HG03442 (cell line): ENCODE measurements around the gene SETD1A.

Source experiments
- ATAC-seq: cut with Tn5 transposase; IDR thresholded peaks from one replicate; pipeline ENCODE4 v1.9.1; 2021; ENCODE audit warnings: mild to moderate bottlenecking, moderate library complexity; ENCODE audit not compliant: unreplicated experiment

The SETD1A gene

DNA sequence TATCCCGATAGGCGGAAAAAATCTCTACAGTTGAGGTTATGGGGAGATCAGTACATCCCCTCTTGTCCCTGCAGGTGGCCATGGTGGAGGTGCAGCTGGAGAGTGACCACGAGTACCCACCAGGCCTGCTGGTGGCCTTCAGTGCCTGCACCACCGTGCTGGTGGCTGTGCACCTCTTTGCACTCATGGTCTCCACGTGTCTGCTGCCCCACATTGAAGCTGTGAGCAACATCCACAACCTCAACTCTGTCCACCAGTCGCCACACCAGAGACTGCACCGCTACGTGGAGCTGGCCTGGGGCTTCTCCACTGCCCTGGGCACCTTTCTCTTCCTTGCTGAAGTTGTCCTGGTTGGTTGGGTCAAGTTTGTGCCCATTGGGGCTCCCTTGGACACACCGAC is 4.4 kb upstream of the SETD1A start:
- no peak for ATAC-seq

- ATAC-seq: no peak
Measured at GRCh38 chr16:30953511-30954124, 3.9 kb upstream of the SETD1A start.

DNA sequence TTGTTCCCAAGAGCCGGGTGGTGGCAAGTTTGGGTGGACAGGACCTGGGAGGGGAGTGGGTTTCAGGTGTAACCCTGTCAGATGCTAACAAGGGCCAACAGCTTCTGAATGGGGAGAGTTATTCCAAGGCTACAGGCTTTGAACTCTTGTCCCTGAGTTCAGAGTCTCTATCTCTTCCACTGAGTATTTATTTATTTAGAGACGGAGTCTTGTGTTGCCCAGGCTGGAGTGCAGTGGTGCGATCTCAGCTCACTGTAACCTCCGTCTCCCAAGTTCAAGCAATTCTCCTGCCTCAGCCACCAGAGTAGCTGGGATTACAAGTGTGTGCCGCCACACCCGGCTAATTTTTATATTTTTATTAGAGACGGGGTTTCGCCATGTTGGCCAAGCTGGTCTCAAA is 2.6 kb upstream of the SETD1A start:
- no peak for ATAC-seq

GRCh38 chr16:30956601-30957455 is 726 bp upstream of the SETD1A start:
- peak; percentile 36 for ATAC-seq

DNA sequence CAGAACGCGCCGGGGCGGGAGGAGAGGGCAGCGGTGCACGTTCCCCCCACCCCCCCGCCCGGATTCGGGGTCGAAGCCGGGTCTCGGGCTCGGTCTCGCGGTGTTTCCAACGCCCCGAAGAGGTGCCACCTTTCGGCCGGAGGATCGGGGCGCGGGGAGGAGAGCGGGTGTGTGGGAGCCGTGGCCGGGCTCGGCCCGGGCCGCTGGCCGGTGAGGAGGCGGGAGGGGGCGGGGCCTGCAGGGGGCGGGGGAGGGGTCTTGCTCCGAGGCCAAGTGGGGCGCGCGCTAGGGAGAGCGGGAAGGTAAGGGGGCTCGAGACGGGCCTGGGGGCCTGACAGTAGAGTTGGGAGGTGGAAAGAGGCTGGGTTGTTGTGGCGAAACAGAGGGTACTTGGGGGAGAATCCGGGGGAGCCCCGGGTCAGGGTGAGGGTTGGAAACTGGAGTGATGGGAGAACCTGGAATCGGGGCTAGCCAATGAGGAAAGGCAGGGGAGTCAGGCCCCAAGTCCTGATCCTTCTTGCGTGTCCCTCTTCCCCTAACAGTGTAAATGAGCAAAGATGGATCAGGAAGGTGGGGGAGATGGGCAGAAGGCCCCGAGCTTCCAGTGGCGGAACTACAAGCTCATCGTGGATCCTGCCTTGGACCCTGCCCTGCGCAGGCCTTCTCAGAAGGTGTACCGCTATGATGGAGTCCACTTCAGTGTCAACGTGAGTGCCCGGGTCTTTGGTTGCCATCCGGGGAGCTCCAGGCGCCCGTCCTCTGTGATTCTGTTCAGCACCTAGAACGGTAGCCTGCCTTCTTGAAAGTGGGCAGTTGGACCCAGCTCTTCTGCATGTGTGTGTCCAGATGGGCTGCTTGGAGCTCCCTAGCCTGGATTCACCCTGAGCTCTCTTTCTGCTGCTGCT is 873 bp downstream of the SETD1A start:
- ATAC-seq: peak; percentile 33

DNA sequence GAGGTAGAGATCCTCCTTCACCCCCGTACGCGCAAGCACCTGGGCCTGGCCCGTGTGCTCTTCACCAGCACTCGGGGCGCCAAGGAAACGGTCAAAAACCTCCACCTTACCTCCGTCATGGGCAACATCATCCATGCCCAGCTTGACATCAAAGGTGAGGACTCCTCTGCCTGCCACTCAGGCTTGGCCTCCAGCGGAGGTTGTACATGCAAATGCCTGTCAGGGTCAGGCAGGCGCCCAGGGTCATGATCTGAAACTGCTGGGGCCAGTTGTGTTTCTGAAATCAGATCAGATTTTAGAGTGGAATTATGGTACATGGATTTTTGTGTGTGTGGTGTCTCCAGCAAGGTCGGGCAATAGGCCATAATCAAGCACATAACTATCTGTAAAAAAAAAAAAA is 3.8 kb downstream of the SETD1A start:
- no peak for ATAC-seq

GRCh38 chr16:30963925-30964511 is 6.5 kb downstream of the SETD1A start:
- no peak for ATAC-seq

DNA sequence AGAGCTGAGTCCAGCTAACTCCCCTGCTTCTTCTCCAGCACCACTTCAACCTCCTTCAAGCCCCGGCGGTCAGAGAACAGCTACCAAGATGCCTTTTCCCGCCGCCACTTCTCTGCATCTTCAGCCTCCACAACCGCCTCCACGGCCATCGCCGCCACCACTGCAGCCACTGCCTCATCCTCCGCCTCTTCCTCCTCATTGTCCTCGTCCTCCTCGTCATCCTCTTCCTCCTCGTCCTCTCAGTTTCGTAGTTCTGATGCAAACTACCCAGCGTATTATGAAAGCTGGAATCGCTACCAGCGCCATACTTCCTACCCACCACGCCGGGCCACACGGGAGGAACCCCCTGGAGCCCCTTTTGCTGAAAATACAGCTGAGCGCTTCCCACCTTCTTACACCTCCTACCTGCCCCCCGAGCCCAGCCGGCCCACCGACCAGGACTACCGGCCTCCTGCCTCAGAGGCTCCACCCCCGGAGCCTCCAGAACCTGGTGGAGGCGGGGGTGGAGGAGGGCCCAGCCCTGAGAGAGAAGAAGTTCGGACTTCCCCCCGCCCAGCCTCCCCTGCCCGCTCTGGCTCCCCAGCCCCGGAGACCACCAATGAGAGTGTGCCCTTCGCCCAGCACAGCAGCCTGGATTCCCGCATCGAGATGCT is 7.1 kb downstream of the SETD1A start:
- no peak for ATAC-seq

DNA sequence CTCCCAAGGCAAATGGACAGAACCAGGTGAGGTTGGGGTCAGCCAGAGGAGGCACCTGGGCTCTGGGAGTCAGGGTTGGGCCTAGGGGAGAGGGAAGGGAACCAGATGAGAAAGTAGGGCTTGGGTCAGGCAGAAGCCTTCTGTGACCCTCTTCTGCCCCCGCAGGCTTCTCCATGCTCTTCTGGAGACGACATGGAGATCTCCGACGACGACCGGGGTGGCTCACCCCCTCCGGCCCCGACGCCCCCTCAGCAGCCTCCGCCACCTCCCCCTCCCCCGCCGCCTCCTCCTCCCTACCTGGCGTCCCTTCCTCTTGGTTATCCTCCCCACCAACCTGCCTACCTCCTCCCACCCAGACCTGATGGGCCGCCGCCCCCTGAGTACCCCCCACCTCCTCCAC is 7.9 kb downstream of the SETD1A start:
- no peak for ATAC-seq

DNA sequence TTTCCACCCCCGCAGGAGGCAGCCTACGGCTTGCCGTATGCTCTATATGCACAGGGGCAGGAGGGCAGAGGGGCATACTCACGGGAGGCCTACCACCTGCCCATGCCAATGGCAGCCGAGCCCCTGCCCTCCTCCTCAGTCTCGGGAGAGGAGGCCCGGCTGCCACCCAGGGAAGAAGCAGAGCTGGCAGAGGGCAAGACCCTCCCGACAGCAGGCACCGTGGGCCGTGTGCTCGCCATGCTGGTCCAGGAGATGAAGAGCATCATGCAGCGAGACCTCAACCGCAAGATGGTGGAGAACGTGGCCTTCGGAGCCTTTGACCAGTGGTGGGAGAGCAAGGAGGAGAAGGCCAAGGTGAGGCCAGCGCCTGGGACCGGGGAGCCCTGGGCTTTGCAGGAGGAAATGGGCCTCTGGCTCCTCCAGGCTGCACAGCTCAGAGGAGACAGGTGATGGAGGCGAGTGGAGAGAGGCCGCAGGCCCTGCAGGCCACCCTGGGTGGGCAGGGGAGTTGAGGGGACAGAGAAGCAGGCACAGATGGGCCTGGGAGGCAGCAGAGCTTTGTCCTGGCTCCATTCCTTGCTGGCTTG is 8.6 kb downstream of the SETD1A start:
- no peak for ATAC-seq

DNA sequence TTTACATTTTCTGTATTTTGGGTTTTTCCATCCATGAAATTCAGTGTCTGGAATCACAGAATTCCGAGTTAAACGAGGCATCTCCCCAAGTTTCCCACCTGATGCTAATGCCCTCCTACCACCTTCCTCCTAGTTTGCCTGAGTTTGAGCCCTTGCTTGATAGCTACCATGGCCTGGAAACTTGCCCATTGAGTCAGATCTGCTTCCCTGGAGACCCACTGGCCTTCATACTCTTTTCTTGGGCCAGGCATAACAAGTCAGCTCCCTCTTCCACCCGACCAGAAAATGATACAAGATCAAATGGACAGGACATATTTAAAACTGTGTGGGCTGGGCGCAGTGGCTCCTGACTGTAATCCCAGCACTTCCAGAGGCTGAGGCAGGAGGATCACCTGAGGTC is 10.2 kb downstream of the SETD1A start:
- ATAC-seq: no peak

DNA sequence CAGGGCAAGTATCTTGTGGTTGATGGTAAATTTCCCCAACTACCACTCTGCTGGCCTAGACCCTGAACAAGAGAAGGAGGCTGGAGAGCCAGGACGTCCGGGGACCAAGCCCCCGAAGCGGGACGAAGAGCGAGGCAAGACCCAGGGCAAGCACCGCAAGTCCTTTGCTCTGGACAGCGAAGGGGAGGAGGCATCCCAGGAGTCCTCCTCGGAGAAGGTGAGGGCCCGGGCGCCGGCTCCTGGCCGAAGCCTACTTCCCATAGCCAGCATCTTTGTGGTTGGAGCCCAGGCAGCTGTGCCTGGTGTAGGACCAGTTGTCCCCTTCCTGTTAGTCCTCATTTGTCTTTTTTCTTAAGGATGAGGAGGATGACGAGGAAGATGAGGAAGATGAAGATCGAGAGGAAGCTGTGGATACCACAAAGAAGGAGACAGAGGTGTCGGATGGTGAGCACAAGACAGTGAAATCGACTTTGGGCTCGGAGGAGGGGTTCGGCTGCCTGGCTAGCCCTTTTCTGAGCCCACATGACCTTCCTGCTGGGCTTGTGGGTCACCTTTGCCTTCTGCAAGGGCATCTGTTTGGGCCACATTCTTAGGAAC is 11.8 kb downstream of the SETD1A start:
- no peak for ATAC-seq

GRCh38 chr16:30971298-30971697 is 13.7 kb downstream of the SETD1A start:
- no peak for ATAC-seq

DNA sequence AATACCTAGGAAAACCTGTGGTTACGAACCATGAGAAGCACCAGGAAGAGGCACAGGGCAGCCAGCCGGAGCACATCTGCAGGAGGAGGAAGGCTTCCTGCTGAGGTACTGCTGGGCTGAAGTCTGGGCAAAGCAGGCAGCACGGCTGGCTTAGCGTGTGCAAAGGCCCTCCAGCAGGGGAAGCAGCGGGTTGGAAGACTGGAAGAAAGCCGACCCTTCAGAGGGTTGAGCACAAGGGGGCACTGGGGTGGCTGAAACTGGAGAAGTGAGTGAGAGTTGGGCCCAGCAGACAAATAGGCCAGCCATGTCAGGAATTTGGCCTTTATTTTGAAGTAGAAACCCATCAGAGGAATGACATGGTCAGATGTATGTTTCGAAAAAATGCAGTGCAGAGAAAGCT is 15.3 kb downstream of the SETD1A start:
- ATAC-seq: no peak

DNA sequence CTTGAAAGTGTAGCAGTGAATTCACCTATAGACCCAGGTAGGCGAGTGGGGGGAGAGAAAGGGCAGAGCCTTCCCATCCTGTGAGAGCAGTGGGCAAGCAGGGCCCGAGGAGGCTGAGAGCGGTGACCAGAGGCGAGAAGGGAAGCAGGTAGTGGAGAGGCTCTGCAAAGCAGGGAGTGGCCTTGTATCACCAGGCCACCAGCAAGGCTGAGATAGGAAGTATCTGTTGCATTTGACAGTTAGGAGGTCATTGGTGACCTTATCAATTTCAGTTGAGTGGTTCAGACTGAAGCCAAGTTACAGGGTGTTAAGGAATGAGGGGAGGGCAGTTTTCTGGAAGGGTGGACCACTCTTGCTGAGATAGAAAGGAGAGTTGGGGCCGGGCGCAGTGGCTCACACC is 16.8 kb downstream of the SETD1A start:
- ATAC-seq: no peak

- no peak for ATAC-seq
Measured at GRCh38 chr16:30976486-30976885, 18.9 kb downstream of the SETD1A start.

GRCh38 chr16:30977502-30977901 is 19.9 kb downstream of the SETD1A start:
- no peak for ATAC-seq

GRCh38 chr16:30979170-30980022 is 21.8 kb downstream of the SETD1A start:
- ATAC-seq: no peak

DNA sequence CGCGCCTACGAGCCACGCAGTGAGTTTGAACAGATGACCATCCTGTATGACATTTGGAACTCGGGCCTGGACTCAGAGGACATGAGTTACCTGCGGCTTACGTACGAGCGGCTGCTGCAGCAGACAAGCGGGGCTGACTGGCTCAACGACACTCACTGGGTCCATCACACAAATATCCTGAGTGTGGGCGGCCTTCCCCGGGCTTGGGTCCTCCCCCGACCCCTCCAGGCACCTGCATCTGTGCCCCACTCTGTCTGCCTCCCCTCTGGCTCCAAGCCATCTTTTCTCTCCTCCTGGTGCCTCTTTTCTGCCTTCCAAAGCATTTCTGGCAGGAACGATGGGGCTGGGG is 22.4 kb downstream of the SETD1A start:
- ATAC-seq: no peak
